Naive thymus-derived CD4-positive, alpha-beta T cell (primary cell): ENCODE measurements around the gene ATP6V0B. TPM values are rescaled to one million over a fixed set of nuclear protein-coding genes. Genes with fewer than 3 reads are reported as not detected.

Experiments used
- ATAC-seq: fragments of 150-1000 bp; cut with Tn5 transposase; 2 replicates; pipeline ENCODE4 v1.10.0; 2021; ENCODE audit warnings: mild to moderate bottlenecking, moderate library complexity
- CTCF ChIA-PET: fragments of 350-600 bp; sonication (Branson Sonifier 250); formaldehyde crosslinking; loops from one replicate; lab custom pipeline; 2021; ENCODE audit warnings: antibody characterized with exemption; lab: Charles Lee
- POLR2A ChIA-PET: fragments of 350-600 bp; sonication (Branson Sonifier 250); formaldehyde crosslinking; loops from one replicate; lab custom pipeline; 2021; ENCODE audit warnings: antibody characterized with exemption, inconsistent platforms; lab: Charles Lee
- DNase-seq, 9 donors: peaks; one replicate each; pipeline versions ENCODE4 v3.0.0 to v3.0.0-alpha.2; 2020 to 2022; ENCODE audit warnings: mixed read lengths in 1 of 9
- H3K27ac ChIP-seq: one replicate; pipeline ENCODE4 v1.7.0; 2013; ENCODE audit warnings: mild to moderate bottlenecking, low read depth, low read length, moderate library complexity
- H3K27me3 ChIP-seq, 2 donors: one replicate each; pipeline ENCODE4 v1.7.0; 2013; ENCODE audit warnings: low read length in 2 of 2, mild to moderate bottlenecking in 2 of 2, moderate library complexity in 2 of 2; ENCODE audit not compliant: control insufficient read depth in 2 of 2, insufficient read depth in 2 of 2
- H3K36me3 ChIP-seq, 3 experiments: 1 replicate in 2 of 3; 2 replicates in 1 of 3; pipeline ENCODE4 v1.7.0; 2013; ENCODE audit warnings: low read length in 3 of 3, mild to moderate bottlenecking in 3 of 3, moderate library complexity in 1 of 3; ENCODE audit not compliant: insufficient read depth in 3 of 3, control insufficient read depth in 2 of 3
- H3K4me1 ChIP-seq, 2 donors: one replicate each; pipeline ENCODE4 v1.7.0; 2013; ENCODE audit warnings: low read length in 2 of 2, mild to moderate bottlenecking in 2 of 2, moderate library complexity in 1 of 2; ENCODE audit not compliant: control insufficient read depth in 2 of 2, insufficient read depth in 2 of 2
- H3K4me3 ChIP-seq: 2 replicates; pipeline ENCODE4 v1.7.0; 2013; ENCODE audit warnings: mild to moderate bottlenecking, low read length
- H3K9me3 ChIP-seq, 3 experiments: 1 replicate in 2 of 3; 2 replicates in 1 of 3; pipeline ENCODE4 v1.7.0; 2013; ENCODE audit warnings: low read length in 3 of 3; ENCODE audit not compliant: control insufficient read depth in 2 of 3
- H3K27ac Mint-ChIP-seq, 9 donors: one replicate each; pipeline ENCODE4 v1.8.0; 2020 to 2022; ENCODE audit warnings: mixed read lengths in 9 of 9, mild to moderate bottlenecking in 8 of 9, moderate library complexity in 5 of 9, inconsistent platforms in 2 of 9
- H3K27me3 Mint-ChIP-seq, 5 donors: one replicate each; pipeline ENCODE4 v1.8.0; 2021 to 2022; ENCODE audit warnings: mixed read lengths in 5 of 5, mild to moderate bottlenecking in 1 of 5
- H3K36me3 Mint-ChIP-seq, 5 donors: one replicate each; pipeline ENCODE4 v1.8.0; 2020 to 2022; ENCODE audit warnings: mixed read lengths in 5 of 5, mild to moderate bottlenecking in 3 of 5, inconsistent platforms in 1 of 5
- H3K4me1 Mint-ChIP-seq, 7 donors: one replicate each; pipeline ENCODE4 v1.8.0; 2020 to 2022; ENCODE audit warnings: mixed read lengths in 7 of 7, mild to moderate bottlenecking in 3 of 7, inconsistent platforms in 1 of 7
- H3K4me3 Mint-ChIP-seq, 10 donors: one replicate each; pipeline ENCODE4 v1.8.0; 2020 to 2022; ENCODE audit warnings: mild to moderate bottlenecking in 10 of 10, mixed read lengths in 10 of 10, moderate library complexity in 6 of 10, inconsistent platforms in 2 of 10
- H3K9me3 Mint-ChIP-seq, 11 donors: one replicate each; pipeline ENCODE4 v1.8.0; 2020 to 2022; ENCODE audit warnings: mixed read lengths in 11 of 11, mild to moderate bottlenecking in 4 of 11, inconsistent platforms in 1 of 11, moderate library complexity in 1 of 11
- intact Hi-C, 2 donors: fragments of 100-400 bp; cut with micrococcal nuclease; formaldehyde crosslinking; loops; one replicate each; pipeline ENCODE4 v1.15.1; 2023
- polyA plus RNA-seq, 2 donors: library from polyadenylated mRNA; unstranded; fragments of 300-500 nt; fragmentation: Illumina TruSeq; gene quantifications; one replicate each; pipeline ENCODE4 v1.2.3, GENCODE V29; 2021
- total RNA-seq, 6 experiments: library from RNA in 5 of 6; stranded (reverse) in 5 of 6; gene quantifications; 1 replicate in 5 of 6; 2 replicates in 1 of 6; pipeline ENCODE4 v1.2.3 and lab custom pipeline; 2021 to 2026

ATP6V0B gene
- total and polyA plus RNA-seq, 7 experiments from 2014 or later: 47.3 to 166 (median 139) TPM

DNA sequence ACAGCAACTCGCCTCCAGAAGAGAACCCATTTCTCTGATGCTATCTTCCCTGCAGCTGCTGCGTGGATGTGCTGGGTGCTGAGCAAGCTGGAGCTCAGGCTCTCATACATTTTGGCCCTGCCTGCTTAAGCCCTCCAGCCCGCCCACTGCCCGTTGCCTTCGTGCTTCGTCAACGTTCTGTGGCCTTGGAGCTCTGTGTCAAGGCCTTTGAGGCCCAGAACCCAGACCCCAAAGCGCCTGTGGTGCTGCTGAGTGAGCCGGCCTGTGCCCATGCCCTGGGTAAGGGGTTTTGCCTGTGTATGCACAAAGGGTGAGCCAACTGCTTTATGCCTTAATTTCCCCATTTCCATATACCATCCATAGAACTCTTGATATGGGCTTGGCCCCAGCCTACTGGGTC, 3.8 kb upstream of the ATP6V0B start:
- POLR2A ChIA-PET: interaction anchor here (1.8 to 2.1 kb wide), 2 partner anchors 22 to 25 kb away, joined by 5 to 9 read pairs; no protein-coding TSS in a partner anchor

DNA sequence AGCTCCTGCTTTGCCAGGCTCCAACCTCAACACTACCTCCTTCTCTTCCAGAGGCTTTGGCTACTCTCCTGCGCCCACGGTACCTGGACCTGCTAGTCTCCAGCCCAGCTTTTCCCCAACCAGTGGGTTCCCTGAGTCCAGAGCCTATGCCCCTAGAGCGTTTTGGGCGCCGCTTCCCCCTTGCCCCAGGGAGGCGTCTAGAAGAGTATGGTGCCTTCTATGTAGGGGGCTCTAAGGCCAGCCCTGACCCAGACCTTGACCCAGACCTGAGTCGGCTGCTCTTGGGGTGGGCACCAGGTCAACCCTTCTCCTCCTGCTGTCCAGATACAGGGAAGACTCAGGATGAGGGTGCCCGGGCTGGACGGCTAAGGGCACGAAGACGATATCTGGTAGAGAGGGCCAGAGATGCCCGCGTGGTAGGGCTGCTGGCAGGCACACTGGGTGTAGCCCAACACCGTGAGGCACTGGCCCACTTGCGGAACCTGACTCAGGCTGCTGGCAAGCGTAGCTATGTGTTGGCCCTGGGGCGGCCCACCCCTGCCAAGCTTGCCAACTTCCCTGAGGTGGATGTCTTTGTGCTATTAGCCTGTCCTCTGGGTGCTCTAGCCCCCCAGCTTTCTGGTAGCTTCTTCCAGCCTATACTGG, 3.3 kb upstream of the ATP6V0B start:
- no peak overlapping the region for H3K27ac ChIP-seq
- intact Hi-C loops: loop anchor here (5.0 to 10.0 kb wide), 5 partner anchors 267 to 1713 kb away; partner anchors contain the start of genes ELOVL1 (in 1 of the 2), GPBP1L1 (in 1 of the 2), NASP (in 1 of the 2) and ST3GAL3 (in 1 of the 2)
- no peaks in the 10 kb centered on the region for H3K27me3 Mint-ChIP-seq
- no peak overlapping the region for H3K4me3 ChIP-seq
- DNase-seq (no peak), ATAC-seq (no peak)
- H3K27ac Mint-ChIP-seq: peak overlapping the region in 2 of 9 donors; percentile 10 to 13
- peaks cover 33 to 51% (median 42%) of the 10 kb centered on the region in 7 donors for H3K4me1 Mint-ChIP-seq
- no peaks in the 10 kb centered on the region for H3K27me3 ChIP-seq
- ChIA-PET CTCF (interaction anchor here (0.6 kb wide), 1 partner anchor 815 kb away, joined by 3 read pairs; no protein-coding TSS in a partner anchor), POLR2A (interaction anchor here (1.6 to 2.1 kb wide), 2 partner anchors 26 to 29 kb away, joined by 3 to 9 read pairs; no protein-coding TSS in a partner anchor)
- H3K9me3 ChIP-seq: no peaks in the 10 kb centered on the region
- peaks cover 0 to 21% (median 0%) of the 10 kb centered on the region in 3 experiments for H3K36me3 ChIP-seq
- peak overlapping the region; percentile 93 to 97 (median 95) for H3K4me3 Mint-ChIP-seq
- peaks cover 0 to 1% (median 0%) of the 10 kb centered on the region in 11 donors for H3K9me3 Mint-ChIP-seq
- H3K36me3 Mint-ChIP-seq: peaks cover 0 to 6% (median 2%) of the 10 kb centered on the region in 5 donors
- H3K4me1 ChIP-seq: peaks cover 22 to 28% of the 10 kb centered on the region in 2 donors

More for the DNA sequence above, 3.8 kb upstream of the ATP6V0B start:
- peaks cover 0 to 4% (median 0%) of the 10 kb centered on the region in 5 donors for H3K36me3 Mint-ChIP-seq
- peaks cover 28 to 46% (median 36%) of the 10 kb centered on the region in 7 donors for H3K4me1 Mint-ChIP-seq
- H3K4me3 ChIP-seq: no peak overlapping the region
- ATAC-seq (no peak), DNase-seq (no peak)
- CTCF ChIA-PET: interaction anchor here (0.6 kb wide), 1 partner anchor 816 kb away, joined by 3 read pairs; no protein-coding TSS in a partner anchor
- H3K36me3 ChIP-seq: peaks cover 0 to 19% (median 0%) of the 10 kb centered on the region in 3 experiments
- H3K4me3 Mint-ChIP-seq: peak overlapping the region; percentile 93 to 97 (median 95)
- peaks cover 17 to 24% of the 10 kb centered on the region in 2 donors for H3K4me1 ChIP-seq
- peak overlapping the region in 4 of 9 donors; percentile 10 to 38 (median 15) for H3K27ac Mint-ChIP-seq
- peaks cover 0 to 1% (median 0%) of the 10 kb centered on the region in 11 donors for H3K9me3 Mint-ChIP-seq
- intact Hi-C loops: loop anchor here (1.0 to 10.0 kb wide), 6 partner anchors 59 to 1714 kb away; partner anchors contain the start of genes ELOVL1 (in 1 of the 2), GPBP1L1 (in 1 of the 2), NASP (in 1 of the 2) and ST3GAL3 (in 1 of the 2)
- H3K27me3 ChIP-seq: no peaks in the 10 kb centered on the region
- H3K27ac ChIP-seq: no peak overlapping the region
- H3K9me3 ChIP-seq: no peaks in the 10 kb centered on the region
- no peaks in the 10 kb centered on the region for H3K27me3 Mint-ChIP-seq

DNA sequence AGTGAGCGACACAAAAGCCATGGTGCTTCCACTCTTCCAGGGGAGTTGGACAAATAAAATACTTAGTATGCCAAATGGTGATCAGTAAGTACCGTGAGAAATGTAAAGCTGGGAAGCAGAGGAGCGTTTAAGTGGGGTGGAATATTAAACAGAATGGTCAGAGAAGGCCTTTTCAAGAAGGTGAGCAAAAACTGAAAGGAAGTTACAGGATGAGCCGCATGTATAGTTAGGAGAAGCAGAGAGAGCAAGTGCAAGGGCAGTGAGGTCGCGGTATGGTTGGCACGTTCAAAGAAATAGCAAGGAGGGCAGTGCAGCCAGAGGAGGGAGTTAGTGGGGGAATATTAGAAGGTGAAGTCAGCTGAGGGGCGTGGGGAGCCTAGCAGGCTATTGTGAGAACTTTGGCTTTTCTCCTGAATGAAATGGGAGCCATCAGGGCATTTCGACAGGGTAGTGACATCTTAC, 748 bp upstream of the ATP6V0B start:
- Histone ChIP-seq H3K4me1 (peaks cover 28 to 32% of the 10 kb centered on the region in 2 donors), H3K4me3 (peak overlapping the region; percentile 93), H3K27me3 (no peaks in the 10 kb centered on the region), H3K27ac (peak overlapping the region; percentile 91), H3K36me3 (peaks cover 0 to 42% (median 11%) of the 10 kb centered on the region in 3 experiments), H3K9me3 (no peaks in the 10 kb centered on the region)
- Mint-ChIP-seq H3K27me3 (peaks cover 0 to 5% (median 0%) of the 10 kb centered on the region in 5 donors), H3K4me1 (peaks cover 51 to 75% (median 64%) of the 10 kb centered on the region in 7 donors), H3K36me3 (peaks cover 12 to 24% (median 20%) of the 10 kb centered on the region in 5 donors), H3K4me3 (peak overlapping the region; percentile 88 to 98 (median 94)), H3K27ac (peak overlapping the region; percentile 90 to 99 (median 94)), H3K9me3 (peaks cover 0 to 1% (median 0%) of the 10 kb centered on the region in 11 donors)
- DNase-seq (no peak), ATAC-seq (no peak)
- ChIA-PET CTCF (interaction anchor here (0.6 kb wide), 1 partner anchor 66 kb away, joined by 4 read pairs; no protein-coding TSS in a partner anchor), POLR2A (interaction anchor here (0.6 to 3.8 kb wide), 2 partner anchors 27 to 1580 kb away, joined by 3 to 23 read pairs; partner anchors contain the start of gene IPO13)
- intact Hi-C loops: loop anchor here (1.0 to 10.0 kb wide), 13 partner anchors 17 to 1711 kb away; partner anchors contain the start of genes CCDC24 (in 2 of the 2), IPO13 (in 2 of the 2), ST3GAL3 (in 2 of the 2) and C1orf50 (in 1 of the 2)

DNA sequence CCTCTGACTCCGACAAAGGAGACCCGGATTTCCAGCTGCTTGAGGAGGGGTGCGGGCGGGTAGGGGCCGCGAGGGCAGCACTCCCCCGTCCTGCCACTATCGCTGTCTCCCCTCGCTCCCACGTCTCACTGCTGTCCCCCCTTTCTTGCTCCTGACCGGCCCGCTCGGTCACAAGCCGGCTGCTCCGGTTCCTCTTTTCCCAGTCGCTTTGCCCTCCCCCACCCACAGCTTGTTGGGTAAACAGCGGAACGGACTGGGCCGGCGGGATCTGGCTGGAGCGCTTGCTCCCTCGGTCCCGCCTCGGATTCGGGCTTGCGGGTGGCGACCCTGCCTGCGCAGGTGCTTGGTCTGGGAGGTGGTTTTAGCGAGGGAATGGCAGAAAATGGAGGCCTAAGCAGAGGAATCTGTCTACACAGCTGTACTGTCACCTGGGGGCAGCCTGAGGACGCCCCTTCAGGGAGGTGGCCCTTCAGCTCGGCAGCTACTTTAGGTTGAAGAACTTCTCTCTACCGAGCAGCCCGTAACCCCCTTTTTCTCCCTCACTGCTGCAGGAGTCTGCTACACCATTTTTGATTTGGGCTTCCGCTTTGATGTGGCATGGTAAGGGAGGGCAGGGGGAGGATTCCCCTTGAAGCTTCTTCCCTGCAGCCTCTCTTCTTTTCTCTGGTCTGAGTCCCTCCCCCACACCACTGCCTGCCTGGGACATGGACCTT, 645 bp downstream of the ATP6V0B start:
- H3K4me1 Mint-ChIP-seq: peaks cover 47 to 69% (median 57%) of the 10 kb centered on the region in 7 donors
- peaks cover 0 to 10% (median 2%) of the 10 kb centered on the region in 5 donors for H3K27me3 Mint-ChIP-seq
- peak in 8 of 9 donors; percentile 38 to 67 (median 61) for DNase-seq
- Histone ChIP-seq H3K9me3 (no peaks in the 10 kb centered on the region), H3K27me3 (peaks cover 0 to 5% of the 10 kb centered on the region in 2 donors), H3K4me1 (peaks cover 27 to 29% of the 10 kb centered on the region in 2 donors), H3K4me3 (peak overlapping the region; percentile 93), H3K36me3 (peaks cover 0 to 42% (median 11%) of the 10 kb centered on the region in 3 experiments), H3K27ac (peak overlapping the region; percentile 91)
- ATAC-seq: peak; percentile 29
- intact Hi-C loops: loop anchor here (2.0 to 10.0 kb wide), 7 partner anchors 15 to 1709 kb away; partner anchors contain the start of genes ST3GAL3 (in 2 of the 2), CCDC163 (in 1 of the 2), CCDC24 (in 1 of the 2) and ELOVL1 (in 1 of the 2)
- ChIA-PET POLR2A (interaction anchor here (0.5 to 3.8 kb wide), 8 partner anchors 11 to 71 kb away, joined by 3 to 23 read pairs (median 4); partner anchors contain the start of gene IPO13), CTCF (interaction anchor here (1.0 to 1.3 kb wide), 3 partner anchors 28 to 41 kb away, joined by 3 to 5 read pairs (median 4); no protein-coding TSS in a partner anchor)
- peaks cover 0 to 1% (median 0%) of the 10 kb centered on the region in 11 donors for H3K9me3 Mint-ChIP-seq
- H3K27ac Mint-ChIP-seq: peak overlapping the region; percentile 42 to 95 (median 87)
- peak overlapping the region; percentile 88 to 98 (median 94) for H3K4me3 Mint-ChIP-seq
- peaks cover 12 to 22% (median 20%) of the 10 kb centered on the region in 5 donors for H3K36me3 Mint-ChIP-seq

DNA sequence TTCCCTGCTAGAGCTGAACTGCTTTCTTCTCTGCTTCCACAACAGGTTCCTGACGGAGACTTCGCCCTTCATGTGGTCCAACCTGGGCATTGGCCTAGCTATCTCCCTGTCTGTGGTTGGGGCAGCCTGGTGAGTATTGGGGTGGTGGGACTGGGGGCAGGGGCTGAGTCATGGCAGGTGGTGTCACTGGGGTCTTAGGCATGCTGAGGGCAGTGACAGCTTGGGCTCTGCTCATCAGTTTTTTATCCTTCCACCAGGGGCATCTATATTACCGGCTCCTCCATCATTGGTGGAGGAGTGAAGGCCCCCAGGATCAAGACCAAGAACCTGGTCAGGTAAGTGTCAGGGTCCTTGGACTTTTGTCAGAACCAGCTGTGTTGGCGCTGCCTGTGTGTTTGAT, 1.3 kb downstream of the ATP6V0B start:
- peaks cover 12 to 22% (median 20%) of the 10 kb centered on the region in 5 donors for H3K36me3 Mint-ChIP-seq
- H3K9me3 ChIP-seq: no peaks in the 10 kb centered on the region
- ATAC-seq (no peak), DNase-seq (no peak)
- H3K4me3 Mint-ChIP-seq: peak overlapping the region; percentile 88 to 98 (median 94)
- H3K27ac ChIP-seq: peak overlapping the region; percentile 91
- peak overlapping the region; percentile 42 to 95 (median 87) for H3K27ac Mint-ChIP-seq
- peaks cover 42 to 67% (median 53%) of the 10 kb centered on the region in 7 donors for H3K4me1 Mint-ChIP-seq
- H3K9me3 Mint-ChIP-seq: peaks cover 0 to 1% (median 0%) of the 10 kb centered on the region in 11 donors
- peaks cover 0 to 7% of the 10 kb centered on the region in 2 donors for H3K27me3 ChIP-seq
- POLR2A ChIA-PET: interaction anchor here (1.1 to 3.8 kb wide), 4 partner anchors 12 to 54 kb away, joined by 3 to 23 read pairs (median 4); partner anchors contain the start of gene IPO13
- H3K36me3 ChIP-seq: peaks cover 0 to 42% (median 11%) of the 10 kb centered on the region in 3 experiments
- H3K27me3 Mint-ChIP-seq: peaks cover 0 to 15% (median 6%) of the 10 kb centered on the region in 5 donors
- peak overlapping the region; percentile 93 for H3K4me3 ChIP-seq
- intact Hi-C loops: loop anchor here (5.0 to 10.0 kb wide), 5 partner anchors 271 to 1709 kb away; partner anchors contain the start of genes CCDC163 (in 1 of the 2), ELOVL1 (in 1 of the 2), GPBP1L1 (in 1 of the 2) and MMACHC (in 1 of the 2)
- CTCF ChIA-PET: interaction anchor here (1.3 kb wide), 2 partner anchors 28 to 41 kb away, joined by 3 to 5 read pairs; no protein-coding TSS in a partner anchor
- H3K4me1 ChIP-seq: peaks cover 21 to 23% of the 10 kb centered on the region in 2 donors
